Uterus (tissue), 2 donors: ENCODE data around the gene XPA.

ENCODE experiments used
- CTCF ChIP-seq, 4 experiments: fragments of 200-600 bp in 2 of 4; fragments of 450-650 bp in 2 of 4; sonication (generic) in 2 of 4; IDR thresholded peaks; one replicate each; pipeline ENCODE4 v1.5.1; 2016 to 2019; ENCODE audit warnings: antibody characterized with exemption in 4 of 4, mild to moderate bottlenecking in 2 of 4, moderate library complexity in 1 of 4
- POLR2A ChIP-seq, 2 donors: fragments of 450-650 bp; IDR thresholded peaks; one replicate each; pipeline ENCODE4 v1.6.1; 2016; ENCODE audit warnings: antibody characterized with exemption in 2 of 2, mild to moderate bottlenecking in 1 of 2, moderate library complexity in 1 of 2

- TF ChIP-seq CTCF (IDR thresholded peaks at IDR 0.05) (no peak), POLR2A (IDR thresholded peaks at IDR 0.05) (no peak)
These were observed 37.4 kb downstream of the XPA start for GRCh38 chr9:97659771-97660170.
